ENCODE measurements around the gene EMILIN1.

GRCh38 chr2:27050281-27050995, 28.0 kb upstream of the EMILIN1 start:
- TF ChIP-seq CTCF (IDR thresholded peaks at IDR 0.05) (peak in 4 of 6 experiments; percentile 40 to 64 (median 48)), POLR2A (IDR thresholded peaks at IDR 0.05) (peak in 1 of 4 donors; percentile 8)
